ENCODE measurements around the gene IDH3B. TPM values are rescaled to one million over a fixed set of nuclear protein-coding genes. Genes with fewer than 3 reads are reported as not detected.

IDH3B gene
- total and polyA plus RNA-seq, 7 donors: 103 to 131 (median 114) TPM

- intact Hi-C loops (cut with DNase I): no loop called here
- H3K36me3 ChIP-seq: peaks cover 53 to 68% (median 60%) of the 10 kb centered on the region in 4 donors
- TF ChIP-seq POLR2A (IDR thresholded peaks at IDR 0.05) (no peak), CTCF (IDR thresholded peaks at IDR 0.05) (no peak)
- H3K4me3 ChIP-seq: no peak overlapping the region
- H3K9me3 ChIP-seq: no peaks in the 10 kb centered on the region
- no peak for DNase-seq
- H3K4me1 ChIP-seq: peaks cover 0 to 31% (median 21%) of the 10 kb centered on the region in 4 donors
- WGBS, 2 donors: 89 to 94% methylated on average over 17 of the region's 17 CpGs
- H3K27ac ChIP-seq: no peak overlapping the region
- no peaks in the 10 kb centered on the region for H3K27me3 ChIP-seq
Observed at GRCh38 chr20:2655331-2656116, 8.5 kb downstream of the IDH3B start.

- DNase-seq: no peak
- Histone ChIP-seq H3K27ac (no peak overlapping the region), H3K9me3 (no peaks in the 10 kb centered on the region), H3K4me1 (peaks cover 0 to 31% (median 21%) of the 10 kb centered on the region in 4 donors), H3K36me3 (peaks cover 48 to 61% (median 53%) of the 10 kb centered on the region in 4 donors), H3K4me3 (no peak overlapping the region), H3K27me3 (no peaks in the 10 kb centered on the region)
- no peak for TF ChIP-seq EP300 (IDR thresholded peaks at IDR 0.05)
- TF ChIP-seq CTCF (IDR thresholded peaks at IDR 0.05): no peak
- no peak for TF ChIP-seq POLR2AphosphoS5 (IDR thresholded peaks at IDR 0.05)
- WGBS, 2 donors: 75 to 94% methylated on average over 3 of the region's 3 CpGs
- intact Hi-C loops (cut with DNase I): loop anchor here (5.0 kb wide), 4 partner anchors 148 to 553 kb away; partner anchors contain the start of genes MRPS26, SNRPB, STK35 and ZNF343
Observed at GRCh38 chr20:2654831-2655230, 9.2 kb downstream of the IDH3B start.

GRCh38 chr20:2654384-2654822 is 9.6 kb downstream of the IDH3B start:
- Histone ChIP-seq H3K4me3 (no peak overlapping the region), H3K27me3 (no peaks in the 10 kb centered on the region), H3K9me3 (no peaks in the 10 kb centered on the region), H3K4me1 (peaks cover 0 to 31% (median 21%) of the 10 kb centered on the region in 4 donors), H3K36me3 (peaks cover 44 to 57% (median 50%) of the 10 kb centered on the region in 4 donors), H3K27ac (no peak overlapping the region)
- WGBS, 2 donors: 75 to 82% methylated on average over 9 of the region's 9 CpGs
- intact Hi-C loops (cut with DNase I): loop anchor here (5.0 kb wide), 4 partner anchors 147 to 552 kb away; partner anchors contain the start of genes MRPS26, SNRPB, STK35 and ZNF343
- DNase-seq: no peak
- TF ChIP-seq POLR2A (IDR thresholded peaks at IDR 0.05): no peak
- no peak for TF ChIP-seq CTCF (IDR thresholded peaks at IDR 0.05)
- no peak for TF ChIP-seq POLR2AphosphoS5 (IDR thresholded peaks at IDR 0.05)
- no peak for TF ChIP-seq EP300 (IDR thresholded peaks at IDR 0.05)

GRCh38 chr20:2653556-2654383 is 10.2 kb downstream of the IDH3B start:
- H3K9me3 ChIP-seq: no peaks in the 10 kb centered on the region
- H3K4me1 ChIP-seq: peaks cover 0 to 31% (median 21%) of the 10 kb centered on the region in 4 donors
- WGBS, 2 donors: 14 to 33% methylated on average over 24 of the region's 24 CpGs
- H3K27ac ChIP-seq: peak overlapping the region in 3 of 4 donors; percentile 87 to 96 (median 91)
- peak overlapping the region; percentile 67 to 97 (median 90) for H3K4me3 ChIP-seq
- H3K27me3 ChIP-seq: no peaks in the 10 kb centered on the region
- no peak for DNase-seq
- H3K36me3 ChIP-seq: peaks cover 38 to 50% (median 44%) of the 10 kb centered on the region in 4 donors
- TF ChIP-seq POLR2A (IDR thresholded peaks at IDR 0.05) (no peak), POLR2AphosphoS5 (IDR thresholded peaks at IDR 0.05) (no peak), CTCF (IDR thresholded peaks at IDR 0.05) (no peak), EP300 (IDR thresholded peaks at IDR 0.05) (no peak)
- intact Hi-C loops (cut with DNase I): loop anchor here (5.0 kb wide), 4 partner anchors 146 to 551 kb away; partner anchors contain the start of genes MRPS26, SNRPB, STK35 and ZNF343

Measured in sigmoid colon (tissue), 7 donors.